HL-60 (cell line): ENCODE data around the gene HIPK4.

Experiments used
- DNase-seq, 2 experiments: peaks; one replicate each; pipeline ENCODE4 v3.0.0-alpha.2; 2010 to 2020; ENCODE audit warnings: low read depth in 1 of 2, low spot score in 1 of 2
- H3K27ac ChIP-seq: fragments of 250-450 bp; sonication (Bioruptor Pico); replicated peaks from 2 replicates; pipeline ENCODE4 v1.5.1; 2020; ENCODE audit warnings: mild to moderate bottlenecking, moderate library complexity
- H3K27me3 ChIP-seq: fragments of 250-450 bp; sonication (Bioruptor Pico); 2 replicates; pipeline ENCODE4 v1.5.1; 2021; ENCODE audit warnings: mild to moderate bottlenecking, moderate library complexity; ENCODE audit not compliant: insufficient read depth, poor library complexity, severe bottlenecking
- H3K4me3 ChIP-seq: replicated peaks from 2 replicates; pipeline ENCODE4 v1.5.1; 2011; ENCODE audit warnings: mild to moderate bottlenecking, control low read depth, low read length; ENCODE audit not compliant: insufficient read depth
- GABPA ChIP-seq: IDR thresholded peaks from 2 replicates; pipeline ENCODE4 v1.6.1; 2012; ENCODE audit warnings: low read depth
- POLR2AphosphoS5 ChIP-seq: IDR thresholded peaks from 2 replicates; pipeline ENCODE4 v1.6.1; 2012; ENCODE audit warnings: low read depth
- SPI1 ChIP-seq: IDR thresholded peaks from 2 replicates; pipeline ENCODE4 v1.6.1; 2012; ENCODE audit warnings: low read depth, mild to moderate bottlenecking, borderline replicate concordance
- TF ChIP-seq, protein P1 (sequence below): IDR thresholded peaks from one replicate; pipeline ENCODE4 v1.5.1; 2011; ENCODE audit warnings: low read length, control low read depth, inconsistent platforms; ENCODE audit not compliant: insufficient read depth
- TF ChIP-seq, protein P2 (sequence below): IDR thresholded peaks from 2 replicates; pipeline ENCODE4 v1.6.1; 2012; ENCODE audit warnings: low read depth; ENCODE audit not compliant: insufficient replicate concordance

The HIPK4 gene

GRCh38 chr19:40339018-40339728, 50.8 kb downstream of the HIPK4 start:
- Histone ChIP-seq H3K27me3 (no peaks in the 10 kb centered on the region), H3K4me3 (no peak overlapping the region), H3K27ac (no peak overlapping the region)
- DNase-seq: no peak
- TF ChIP-seq GABPA (no peak), POLR2AphosphoS5 (no peak), SPI1 (no peak)
- TF ChIP-seq, protein P1, sequence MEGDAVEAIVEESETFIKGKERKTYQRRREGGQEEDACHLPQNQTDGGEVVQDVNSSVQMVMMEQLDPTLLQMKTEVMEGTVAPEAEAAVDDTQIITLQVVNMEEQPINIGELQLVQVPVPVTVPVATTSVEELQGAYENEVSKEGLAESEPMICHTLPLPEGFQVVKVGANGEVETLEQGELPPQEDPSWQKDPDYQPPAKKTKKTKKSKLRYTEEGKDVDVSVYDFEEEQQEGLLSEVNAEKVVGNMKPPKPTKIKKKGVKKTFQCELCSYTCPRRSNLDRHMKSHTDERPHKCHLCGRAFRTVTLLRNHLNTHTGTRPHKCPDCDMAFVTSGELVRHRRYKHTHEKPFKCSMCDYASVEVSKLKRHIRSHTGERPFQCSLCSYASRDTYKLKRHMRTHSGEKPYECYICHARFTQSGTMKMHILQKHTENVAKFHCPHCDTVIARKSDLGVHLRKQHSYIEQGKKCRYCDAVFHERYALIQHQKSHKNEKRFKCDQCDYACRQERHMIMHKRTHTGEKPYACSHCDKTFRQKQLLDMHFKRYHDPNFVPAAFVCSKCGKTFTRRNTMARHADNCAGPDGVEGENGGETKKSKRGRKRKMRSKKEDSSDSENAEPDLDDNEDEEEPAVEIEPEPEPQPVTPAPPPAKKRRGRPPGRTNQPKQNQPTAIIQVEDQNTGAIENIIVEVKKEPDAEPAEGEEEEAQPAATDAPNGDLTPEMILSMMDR: no peak
- TF ChIP-seq, protein P2, sequence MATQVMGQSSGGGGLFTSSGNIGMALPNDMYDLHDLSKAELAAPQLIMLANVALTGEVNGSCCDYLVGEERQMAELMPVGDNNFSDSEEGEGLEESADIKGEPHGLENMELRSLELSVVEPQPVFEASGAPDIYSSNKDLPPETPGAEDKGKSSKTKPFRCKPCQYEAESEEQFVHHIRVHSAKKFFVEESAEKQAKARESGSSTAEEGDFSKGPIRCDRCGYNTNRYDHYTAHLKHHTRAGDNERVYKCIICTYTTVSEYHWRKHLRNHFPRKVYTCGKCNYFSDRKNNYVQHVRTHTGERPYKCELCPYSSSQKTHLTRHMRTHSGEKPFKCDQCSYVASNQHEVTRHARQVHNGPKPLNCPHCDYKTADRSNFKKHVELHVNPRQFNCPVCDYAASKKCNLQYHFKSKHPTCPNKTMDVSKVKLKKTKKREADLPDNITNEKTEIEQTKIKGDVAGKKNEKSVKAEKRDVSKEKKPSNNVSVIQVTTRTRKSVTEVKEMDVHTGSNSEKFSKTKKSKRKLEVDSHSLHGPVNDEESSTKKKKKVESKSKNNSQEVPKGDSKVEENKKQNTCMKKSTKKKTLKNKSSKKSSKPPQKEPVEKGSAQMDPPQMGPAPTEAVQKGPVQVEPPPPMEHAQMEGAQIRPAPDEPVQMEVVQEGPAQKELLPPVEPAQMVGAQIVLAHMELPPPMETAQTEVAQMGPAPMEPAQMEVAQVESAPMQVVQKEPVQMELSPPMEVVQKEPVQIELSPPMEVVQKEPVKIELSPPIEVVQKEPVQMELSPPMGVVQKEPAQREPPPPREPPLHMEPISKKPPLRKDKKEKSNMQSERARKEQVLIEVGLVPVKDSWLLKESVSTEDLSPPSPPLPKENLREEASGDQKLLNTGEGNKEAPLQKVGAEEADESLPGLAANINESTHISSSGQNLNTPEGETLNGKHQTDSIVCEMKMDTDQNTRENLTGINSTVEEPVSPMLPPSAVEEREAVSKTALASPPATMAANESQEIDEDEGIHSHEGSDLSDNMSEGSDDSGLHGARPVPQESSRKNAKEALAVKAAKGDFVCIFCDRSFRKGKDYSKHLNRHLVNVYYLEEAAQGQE: no peak

DNA sequence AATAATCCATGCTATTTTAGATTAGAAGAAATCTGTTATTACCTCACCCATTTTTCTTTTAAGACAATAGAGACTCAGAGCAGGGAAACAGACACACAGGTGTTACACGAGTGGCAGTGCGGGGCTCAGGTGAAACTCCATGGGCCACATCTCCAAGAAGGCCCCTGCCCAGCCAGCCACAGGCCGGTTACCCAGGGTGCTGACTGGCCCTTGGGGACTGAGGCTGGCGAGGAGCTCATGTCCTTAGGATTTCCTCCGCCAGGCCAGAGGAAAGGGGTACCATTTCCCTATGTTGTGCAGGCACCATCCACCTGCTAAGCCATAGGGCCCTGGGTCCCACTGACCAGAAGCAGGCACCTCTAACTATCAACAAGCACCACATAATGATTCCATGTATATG, 52.4 kb downstream of the HIPK4 start:
- H3K27ac ChIP-seq: no peak overlapping the region
- H3K4me3 ChIP-seq: no peak overlapping the region
- no peak for DNase-seq
- TF ChIP-seq POLR2AphosphoS5 (no peak), SPI1 (no peak), GABPA (no peak)
- TF ChIP-seq, protein P1: no peak
- TF ChIP-seq, protein P2: no peak
- H3K27me3 ChIP-seq: no peaks in the 10 kb centered on the region

DNA sequence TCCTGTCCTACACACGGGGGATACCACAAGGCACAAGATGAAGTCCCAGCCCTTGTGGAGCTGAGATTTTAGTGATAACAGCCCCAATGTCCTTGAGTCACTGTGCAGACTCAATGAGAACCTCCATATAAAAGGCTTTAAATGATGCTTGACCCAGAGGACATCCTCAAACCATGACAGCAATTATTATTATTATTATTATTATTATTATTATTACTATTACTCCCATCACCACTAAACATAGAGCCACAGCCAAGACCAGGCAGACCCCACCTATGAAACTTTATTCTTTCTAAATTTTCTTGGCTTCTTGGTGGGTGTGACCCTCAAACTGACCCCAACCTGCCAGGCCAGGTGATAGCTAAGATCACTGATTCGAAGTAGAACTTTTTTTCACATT, 52.9 kb downstream of the HIPK4 start:
- Histone ChIP-seq H3K27ac (no peak overlapping the region), H3K27me3 (no peaks in the 10 kb centered on the region), H3K4me3 (no peak overlapping the region)
- TF ChIP-seq SPI1: no peak
- no peak for TF ChIP-seq POLR2AphosphoS5
- TF ChIP-seq, protein P2: no peak
- no peak for DNase-seq

DNA sequence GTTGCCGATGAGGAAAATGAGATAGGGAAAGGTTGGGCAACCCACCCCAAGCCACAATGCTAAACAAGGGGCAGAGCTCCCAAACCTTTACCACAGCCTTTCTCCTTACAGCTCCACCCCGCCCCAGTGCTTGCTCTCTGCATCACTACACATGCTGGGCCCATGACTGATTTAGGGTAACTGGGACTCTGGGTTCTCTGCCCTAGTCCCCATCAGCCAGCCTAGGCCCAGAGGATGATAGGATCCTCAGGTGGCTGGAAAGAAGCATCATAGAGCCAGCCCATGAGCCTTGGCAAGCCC, 53.4 kb downstream of the HIPK4 start:
- DNase-seq: no peak
- no peak overlapping the region for H3K4me3 ChIP-seq
- TF ChIP-seq SPI1 (no peak), GABPA (no peak), POLR2AphosphoS5 (no peak)
- TF ChIP-seq, protein P1: no peak
- TF ChIP-seq, protein P2: no peak
- H3K27me3 ChIP-seq: no peaks in the 10 kb centered on the region
- no peak overlapping the region for H3K27ac ChIP-seq
